HG02840 (cell line): ENCODE measurements around the gene MZF1.

Source experiments
- ATAC-seq: cut with Tn5 transposase; IDR thresholded peaks from one replicate; pipeline ENCODE4 v1.9.1; 2021; ENCODE audit warnings: mild to moderate bottlenecking, moderate library complexity, moderate number of reproducible peaks; ENCODE audit not compliant: unreplicated experiment, low FRiP score

MZF1 gene

GRCh38 chr19:58556622-58557220 is 16.4 kb downstream of the MZF1 start:
- no peak for ATAC-seq

DNA sequence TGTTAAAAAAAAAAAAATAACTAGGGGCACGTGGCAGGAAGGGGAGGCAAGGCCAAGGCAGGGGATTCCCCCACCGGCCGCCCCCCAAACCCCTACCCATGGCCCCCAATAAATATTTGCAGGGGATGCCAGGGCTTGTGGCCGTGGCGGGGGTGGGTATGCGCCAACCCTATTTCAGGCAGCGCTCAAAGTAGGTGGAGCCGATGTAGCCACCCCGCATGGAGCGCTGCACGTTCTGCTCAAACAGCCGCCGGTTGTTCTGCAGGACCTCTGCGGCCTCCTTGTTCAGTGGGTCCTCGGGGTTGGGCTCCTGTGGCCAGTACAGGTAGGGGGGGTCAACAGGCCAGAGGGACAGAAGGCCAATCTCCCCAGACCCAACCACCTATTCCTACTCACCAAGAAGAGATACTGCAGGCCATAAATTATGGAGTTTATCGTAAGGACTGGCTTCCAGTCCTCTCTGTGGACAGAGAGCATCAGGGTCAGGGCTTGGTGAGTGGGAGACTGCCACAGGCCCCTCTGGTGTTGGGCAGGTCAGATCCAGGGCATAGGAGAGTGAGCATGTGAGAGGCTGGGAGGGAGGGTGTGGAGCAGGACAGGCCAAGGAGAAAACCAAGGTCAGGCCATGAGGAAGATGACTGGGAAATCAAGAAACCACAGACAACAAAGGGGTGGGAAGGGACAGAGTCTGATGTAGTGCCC is 17.1 kb downstream of the MZF1 start:
- no peak for ATAC-seq

- ATAC-seq, result no peak
Observed at GRCh38 chr19:58555369-58555885, 17.7 kb downstream of the MZF1 start.

- peak; percentile 30 for ATAC-seq
Observed at GRCh38 chr19:58554494-58555368, 18.4 kb downstream of the MZF1 start, which contains the start of gene CHMP2A. TSS of gene CHMP2A (minus strand) at chr19:58555105. CDS start at chr19:58554212, 893 bp downstream.

DNA sequence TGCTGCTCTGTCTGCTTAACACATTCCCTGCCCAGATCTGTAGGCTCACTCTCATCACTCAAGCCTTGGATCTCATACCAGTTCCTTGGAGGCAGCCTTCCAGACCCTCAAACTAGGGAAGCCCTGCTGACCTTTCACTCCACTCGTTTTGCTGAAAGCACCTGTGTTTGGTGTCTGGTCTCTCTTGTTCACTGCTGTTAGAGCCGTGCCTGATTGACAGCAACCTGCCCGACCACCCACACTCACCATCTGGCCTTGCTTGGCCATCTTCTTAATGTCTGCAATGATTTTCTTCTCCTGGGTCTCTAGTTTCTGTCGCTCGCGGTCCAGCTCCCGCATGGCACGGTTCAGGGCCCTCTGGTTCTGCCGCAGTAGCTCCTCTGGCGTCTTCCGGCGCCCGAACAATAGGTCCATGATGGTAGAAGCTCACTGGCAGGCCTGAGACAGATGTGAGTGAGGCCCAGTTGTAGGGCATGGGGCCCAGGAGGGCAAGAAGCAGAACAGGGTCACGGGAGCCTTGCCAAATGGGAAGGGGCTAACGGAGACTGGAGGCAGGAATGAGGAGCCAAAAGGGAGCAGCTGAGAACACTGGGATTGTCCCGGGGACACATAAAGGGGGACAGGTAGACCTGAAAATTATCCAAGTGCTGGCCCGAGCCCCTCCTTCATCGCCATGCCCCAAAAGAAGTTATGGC is 19.2 kb downstream of the MZF1 start:
- no peak for ATAC-seq

GRCh38 chr19:58552655-58553054 is 20.5 kb downstream of the MZF1 start:
- no peak for ATAC-seq

GRCh38 chr19:58551577-58552471 is 21.3 kb downstream of the MZF1 start:
- no peak for ATAC-seq

DNA sequence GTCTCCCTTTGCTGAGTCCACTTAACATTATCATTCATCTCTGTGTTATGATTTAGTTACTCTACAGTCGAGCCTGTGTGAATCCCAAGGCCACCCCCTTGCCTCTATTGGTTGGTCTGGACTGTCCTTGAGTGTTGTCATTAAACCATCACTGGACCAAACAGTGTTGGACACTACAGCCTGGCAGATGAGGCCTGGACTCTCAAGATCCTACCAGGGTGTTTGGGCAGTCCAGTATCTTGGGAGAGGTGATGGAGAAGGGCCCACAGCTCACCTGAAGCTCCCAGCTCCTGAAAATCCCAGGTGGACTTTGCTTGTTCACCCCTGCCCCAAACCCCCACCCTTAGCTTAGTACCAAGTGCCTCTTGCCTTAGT is 22.0 kb downstream of the MZF1 start:
- ATAC-seq, result no peak

DNA sequence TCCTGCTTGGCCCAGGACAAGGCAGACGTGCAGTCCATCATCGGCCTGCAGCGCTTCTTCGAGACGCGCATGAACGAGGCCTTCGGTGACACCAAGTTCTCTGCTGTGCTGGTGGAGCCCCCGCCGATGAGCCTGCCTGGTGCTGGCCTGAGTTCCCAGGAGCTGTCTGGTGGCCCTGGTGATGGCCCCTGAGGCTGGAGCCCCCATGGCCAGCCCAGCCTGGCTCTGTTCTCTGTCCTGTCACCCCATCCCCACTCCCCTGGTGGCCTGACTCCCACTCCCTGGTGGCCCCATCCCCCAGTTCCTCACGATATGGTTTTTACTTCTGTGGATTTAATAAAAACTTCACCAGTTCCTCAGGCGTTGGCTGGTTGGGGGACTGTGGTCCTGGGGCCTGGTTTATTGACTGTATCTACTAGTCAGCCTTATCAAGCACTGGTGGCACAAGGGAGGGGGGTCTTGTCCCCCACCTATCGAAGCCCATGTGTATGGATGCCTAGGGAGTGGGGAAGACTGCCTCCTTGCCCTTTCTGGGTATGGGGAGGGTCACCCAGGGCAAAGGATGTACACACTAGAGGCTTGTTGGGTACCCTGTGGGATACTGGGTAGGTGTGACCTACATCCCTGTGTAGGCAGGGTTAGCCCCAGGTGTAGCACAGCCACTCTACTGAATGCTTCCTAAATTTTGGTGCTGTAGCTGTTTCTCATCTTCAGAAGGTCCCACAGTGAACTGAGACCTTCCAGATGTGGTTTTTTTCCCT is 22.6 kb downstream of the MZF1 start:
- ATAC-seq, result no peak

DNA sequence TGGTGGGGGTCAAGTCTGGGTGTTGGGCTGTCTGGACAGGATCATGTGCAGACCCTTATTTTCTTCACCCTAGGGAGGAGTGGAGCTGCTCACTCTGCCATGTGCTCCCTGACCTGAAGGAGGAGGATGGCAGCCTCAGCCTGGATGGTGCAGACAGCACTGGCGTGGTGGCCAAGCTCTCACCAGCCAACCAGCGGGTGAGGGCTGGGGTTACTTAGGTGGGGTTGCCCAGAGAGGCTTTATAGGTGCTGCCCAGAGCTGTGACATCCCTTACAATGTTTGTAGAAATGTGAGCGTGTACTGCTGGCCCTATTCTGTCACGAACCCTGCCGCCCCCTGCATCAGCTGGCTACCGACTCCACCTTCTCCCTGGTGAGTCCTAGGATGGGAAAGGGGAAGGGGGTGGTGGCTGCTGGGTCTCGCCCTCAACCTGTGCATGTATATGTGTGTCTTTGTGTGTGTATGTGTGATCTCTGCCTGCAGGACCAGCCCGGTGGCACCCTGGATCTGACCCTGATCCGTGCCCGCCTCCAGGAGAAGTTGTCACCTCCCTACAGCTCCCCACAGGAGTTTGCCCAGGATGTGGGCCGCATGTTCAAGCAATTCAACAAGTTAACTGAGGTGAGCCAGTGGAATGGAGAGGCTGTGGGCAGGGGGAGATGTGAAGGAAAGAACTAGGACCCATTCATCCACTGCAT is 23.3 kb downstream of the MZF1 start:
- no peak for ATAC-seq

DNA sequence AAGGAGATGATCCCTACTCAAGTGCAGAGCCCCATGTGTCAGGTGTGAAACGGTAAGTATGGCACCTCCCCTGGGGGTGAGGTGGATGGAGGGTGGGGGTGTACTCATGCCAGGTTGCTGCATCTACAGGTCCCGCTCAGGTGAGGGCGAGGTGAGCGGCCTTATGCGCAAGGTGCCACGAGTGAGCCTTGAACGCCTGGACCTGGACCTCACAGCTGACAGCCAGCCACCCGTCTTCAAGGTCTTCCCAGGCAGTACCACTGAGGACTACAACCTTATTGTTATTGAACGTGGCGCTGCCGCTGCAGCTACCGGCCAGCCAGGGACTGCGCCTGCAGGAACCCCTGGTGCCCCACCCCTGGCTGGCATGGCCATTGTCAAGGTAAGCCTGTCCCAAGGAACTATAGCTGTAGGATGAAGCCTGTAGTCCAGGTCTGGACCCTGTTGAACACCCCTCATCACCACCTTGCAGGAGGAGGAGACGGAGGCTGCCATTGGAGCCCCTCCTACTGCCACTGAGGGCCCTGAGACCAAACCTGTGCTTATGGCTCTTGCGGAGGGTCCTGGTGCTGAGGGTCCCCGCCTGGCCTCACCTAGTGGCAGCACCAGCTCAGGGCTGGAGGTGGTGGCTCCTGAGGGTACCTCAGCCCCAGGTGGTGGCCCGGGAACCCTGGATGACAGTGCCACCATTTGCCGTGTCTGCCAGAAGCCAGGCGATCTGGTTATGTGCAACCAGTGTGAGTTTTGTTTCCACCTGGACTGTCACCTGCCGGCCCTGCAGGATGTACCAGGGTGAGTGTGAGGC is 24.1 kb downstream of the MZF1 start:
- no peak for ATAC-seq

DNA sequence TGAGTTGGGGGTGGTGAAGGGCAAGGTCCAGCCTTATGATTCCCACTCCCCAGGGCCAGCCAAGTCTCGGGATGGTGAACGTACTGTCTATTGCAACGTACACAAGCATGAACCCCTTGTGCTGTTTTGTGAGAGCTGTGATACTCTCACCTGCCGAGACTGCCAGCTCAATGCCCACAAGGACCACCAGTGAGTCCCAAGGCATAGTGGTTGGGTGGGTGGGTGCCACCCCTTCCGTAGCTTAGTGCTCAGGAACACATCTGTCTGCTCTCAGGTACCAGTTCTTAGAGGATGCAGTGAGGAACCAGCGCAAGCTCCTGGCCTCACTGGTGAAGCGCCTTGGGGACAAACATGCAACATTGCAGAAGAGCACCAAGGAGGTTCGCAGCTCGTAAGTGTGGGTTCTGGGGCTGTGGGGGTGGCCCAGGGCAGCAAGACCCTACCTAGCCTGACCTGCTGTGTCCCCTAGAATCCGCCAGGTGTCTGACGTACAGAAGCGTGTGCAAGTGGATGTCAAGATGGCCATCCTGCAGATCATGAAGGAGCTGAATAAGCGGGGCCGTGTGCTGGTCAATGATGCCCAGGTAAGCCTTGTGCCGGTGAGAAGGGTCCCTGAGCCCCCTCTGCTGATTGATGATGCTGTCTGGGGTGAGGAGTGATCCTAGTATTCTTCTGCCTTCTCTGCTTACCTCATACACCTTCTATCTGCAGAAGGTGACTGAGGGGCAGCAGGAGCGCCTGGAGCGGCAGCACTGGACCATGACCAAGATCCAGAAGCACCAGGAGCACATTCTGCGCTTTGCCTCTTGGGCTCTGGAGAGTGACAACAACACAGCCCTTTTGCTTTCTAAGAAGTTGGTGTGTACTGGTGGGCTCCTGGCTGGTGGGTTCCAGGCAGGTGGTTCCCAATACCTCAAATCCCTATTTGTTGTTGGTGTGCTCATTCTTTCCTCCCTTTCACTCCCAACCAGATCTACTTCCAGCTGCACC is 25.5 kb downstream of the MZF1 start:
- no peak for ATAC-seq

DNA sequence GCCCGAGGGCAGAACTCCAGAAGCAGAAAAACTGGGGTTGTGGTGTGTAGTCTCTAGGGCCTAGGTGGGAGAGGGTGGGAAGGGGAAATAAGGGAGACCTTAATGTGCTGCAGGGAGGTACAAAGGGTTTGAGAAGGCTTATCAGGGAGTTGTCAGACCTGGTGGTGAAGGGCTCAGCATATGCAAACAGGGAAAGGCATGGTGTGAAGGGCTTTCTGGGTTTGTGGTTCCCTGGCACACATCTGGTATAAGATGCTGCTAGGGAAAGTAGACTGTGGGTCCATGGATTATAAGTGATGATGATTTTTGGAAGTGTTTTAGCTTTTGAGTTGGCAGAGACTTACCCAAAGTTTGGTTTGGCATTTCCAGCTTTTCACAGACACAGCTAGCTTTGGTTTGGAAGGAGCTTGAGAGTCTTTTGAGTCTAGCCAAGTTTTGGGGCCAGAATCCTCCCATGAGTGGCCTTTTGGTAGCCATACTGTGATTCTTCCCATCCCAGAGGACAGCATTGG is 27.1 kb downstream of the MZF1 start:
- ATAC-seq, result no peak

DNA sequence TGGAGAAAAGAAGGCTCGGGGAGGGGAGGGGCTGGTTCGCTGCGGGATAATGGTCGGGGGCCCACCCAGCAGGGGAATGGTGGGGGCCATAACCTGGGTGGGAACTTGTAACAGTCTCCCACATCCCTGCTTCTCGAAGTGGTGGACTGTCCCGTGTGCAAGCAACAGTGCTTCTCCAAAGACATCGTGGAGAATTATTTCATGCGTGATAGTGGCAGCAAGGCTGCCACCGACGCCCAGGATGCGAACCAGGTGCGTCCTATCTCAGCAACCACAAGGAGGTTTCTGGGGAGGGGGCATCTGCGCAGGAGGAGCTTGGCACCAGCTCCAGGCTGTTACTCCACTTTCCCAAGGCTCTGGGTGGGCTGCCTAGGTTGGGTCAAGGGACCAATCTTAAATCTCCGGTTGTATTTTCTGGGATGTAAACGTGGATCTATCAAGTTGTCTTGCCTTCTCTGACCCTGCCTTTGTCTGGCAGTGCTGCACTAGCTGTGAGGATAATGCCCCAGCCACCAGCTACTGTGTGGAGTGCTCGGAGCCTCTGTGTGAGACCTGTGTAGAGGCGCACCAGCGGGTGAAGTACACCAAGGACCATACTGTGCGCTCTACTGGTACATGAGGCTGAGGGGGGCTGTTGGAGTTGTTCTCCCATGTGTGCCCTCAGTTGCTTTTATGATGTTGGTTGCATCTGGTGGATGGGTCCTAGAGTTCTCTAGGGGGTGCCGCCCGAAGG is 27.7 kb downstream of the MZF1 start:
- no peak for ATAC-seq

GRCh38 chr19:58544591-58545285 is 28.4 kb downstream of the MZF1 start:
- ATAC-seq, result peak; percentile 69
